ENCODE measurements around the gene SCAP. TPM values are rescaled to one million over a fixed set of nuclear protein-coding genes. Genes with fewer than 3 reads are reported as not detected.

Gene SCAP
- total RNA-seq, 1 experiment from 2014 or later = 81.4 TPM

GRCh38 chr3:47407237-47407636, 68.5 kb downstream of the SCAP start:
- DNase-seq (ENCODE audit: low spot score) = no peak

DNA sequence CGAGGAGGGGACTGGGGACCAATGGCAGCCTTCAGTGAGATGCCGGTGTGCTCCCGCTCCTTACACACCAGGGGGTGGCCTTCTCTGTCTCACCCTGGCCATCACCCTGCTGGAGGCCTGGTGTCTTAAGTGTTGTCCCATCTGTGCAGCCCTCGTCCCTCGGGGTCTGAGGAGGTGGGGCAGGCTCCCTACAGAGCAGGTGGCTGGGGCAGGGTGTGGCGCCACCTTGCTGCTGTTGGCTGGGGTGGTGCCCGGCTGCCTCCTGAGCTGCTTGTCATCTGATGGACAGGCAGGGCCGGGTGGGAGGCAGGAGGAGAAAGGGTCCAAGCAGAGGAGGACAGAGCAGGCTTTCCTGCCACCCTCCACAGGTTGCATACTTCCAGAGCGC, 69.0 kb downstream of the SCAP start:
- DNase-seq (ENCODE audit: low spot score) = no peak
- in situ Hi-C loops (cut with HindIII; ENCODE audit: low sequenced_read_pairs) = no loop called here

More at GRCh38 chr3:47407237-47407636, 68.5 kb downstream of the SCAP start:
- in situ Hi-C loops (cut with HindIII; ENCODE audit: low sequenced_read_pairs) = no loop called here

DNA sequence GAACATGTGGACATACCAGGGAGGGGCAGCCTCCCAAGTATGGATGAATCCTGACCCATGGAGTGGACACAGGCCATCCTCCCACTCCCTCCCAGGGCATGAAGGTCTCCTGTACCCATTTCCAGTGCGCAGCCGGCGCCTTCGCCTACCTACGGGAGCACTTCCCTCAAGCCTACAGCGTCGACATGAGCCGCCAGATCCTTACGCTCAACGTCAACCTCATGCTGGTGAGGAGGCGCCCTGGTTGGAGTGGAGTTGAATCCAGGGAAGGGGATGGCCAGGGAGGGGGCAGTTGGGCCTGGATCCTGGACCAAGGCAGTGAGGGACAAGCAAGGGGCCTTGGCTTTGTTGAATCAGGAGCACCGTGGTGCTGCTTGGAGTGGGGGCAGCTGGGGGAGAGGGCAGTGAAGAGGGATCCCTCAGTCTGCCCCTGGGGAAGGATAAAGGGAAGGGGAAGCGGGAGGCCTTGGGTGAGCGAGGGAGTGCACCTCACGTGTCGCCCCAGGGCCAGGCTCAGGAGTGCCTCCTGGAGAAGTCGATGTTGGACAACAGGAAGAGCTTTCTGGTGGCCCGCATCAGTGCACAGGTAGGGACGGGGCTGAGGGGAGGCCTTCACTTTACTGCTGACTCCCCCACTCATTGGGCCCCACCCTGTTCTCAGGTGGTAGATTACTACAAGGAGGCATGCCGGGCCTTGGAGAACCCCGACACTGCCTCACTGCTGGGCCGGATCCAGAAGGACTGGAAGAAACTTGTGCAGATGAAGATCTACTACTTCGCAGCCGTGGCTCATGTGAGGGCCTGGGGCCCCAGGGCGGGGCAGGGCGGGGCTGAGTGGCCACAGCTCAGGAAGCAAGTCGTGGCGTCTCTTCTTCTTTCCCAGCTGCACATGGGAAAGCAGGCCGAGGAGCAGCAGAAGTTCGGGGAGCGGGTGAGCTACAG, 69.7 kb downstream of the SCAP start:
- no peak for DNase-seq (ENCODE audit: low spot score)
- in situ Hi-C loops (cut with HindIII; ENCODE audit: low sequenced_read_pairs) = no loop called here

DNA sequence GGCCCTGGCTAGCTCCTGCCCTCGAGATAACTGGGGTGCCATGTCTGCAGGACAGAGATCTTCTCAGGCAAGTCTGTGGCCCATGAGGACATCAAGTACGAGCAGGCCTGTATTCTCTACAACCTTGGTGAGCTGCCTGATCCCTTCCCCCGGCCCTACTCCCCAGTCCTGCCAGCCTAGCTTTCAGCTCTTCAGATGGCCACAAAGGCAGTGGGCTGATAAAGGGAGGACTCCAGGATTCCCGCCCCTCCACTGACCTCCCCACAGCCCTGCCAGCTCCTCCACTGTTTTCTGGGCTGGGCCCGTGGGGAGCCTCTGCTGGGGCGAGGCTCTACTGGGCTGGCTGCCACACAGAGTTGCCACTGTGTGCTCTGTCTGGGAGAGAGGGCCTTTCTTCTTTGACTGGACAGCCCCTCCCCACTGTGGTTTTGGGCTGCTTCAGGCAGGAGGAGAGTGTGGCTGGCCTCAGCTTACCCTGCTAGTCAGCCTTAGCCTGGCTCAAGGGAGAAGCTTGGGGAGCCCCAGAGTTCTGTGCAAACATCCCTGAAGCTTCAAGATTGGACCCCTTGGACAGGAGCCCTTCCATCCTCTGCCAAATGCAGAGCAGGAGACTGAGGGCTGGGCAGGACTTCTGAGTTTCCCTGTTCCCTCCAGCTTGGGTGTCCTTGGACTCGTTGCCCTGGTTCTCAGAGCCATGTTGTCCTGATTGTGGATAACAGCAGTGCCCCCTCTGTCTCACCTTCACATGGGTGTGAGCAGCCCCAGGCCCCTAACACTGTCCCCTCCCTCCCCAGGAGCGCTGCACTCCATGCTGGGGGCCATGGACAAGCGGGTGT, 70.6 kb downstream of the SCAP start:
- DNase-seq (ENCODE audit: low spot score) = peak; percentile 42
- in situ Hi-C loops (cut with HindIII; ENCODE audit: low sequenced_read_pairs) = no loop called here

DNA sequence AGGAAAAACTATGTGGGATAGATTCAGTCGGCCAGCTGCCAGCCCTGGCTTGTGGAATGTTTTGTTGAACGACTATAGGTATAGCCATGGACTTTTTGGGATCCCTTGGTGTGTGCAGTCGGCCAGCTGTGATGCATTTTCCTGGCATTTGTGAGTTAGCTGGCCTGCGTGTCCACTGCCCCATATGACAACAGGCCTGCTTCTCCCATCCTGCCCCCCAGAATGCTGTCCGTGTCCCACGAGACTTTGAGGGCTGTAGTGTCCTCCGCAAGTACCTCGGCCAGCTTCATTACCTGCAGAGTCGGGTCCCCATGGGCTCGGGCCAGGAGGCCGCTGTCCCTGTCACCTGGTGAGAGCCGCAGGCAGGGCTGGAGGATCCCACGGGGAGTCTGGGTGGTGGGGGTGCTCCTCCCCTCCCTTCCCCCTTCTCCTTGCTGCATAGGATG, 71.3 kb downstream of the SCAP start:
- in situ Hi-C loops (cut with HindIII; ENCODE audit: low sequenced_read_pairs) = no loop called here
- DNase-seq (ENCODE audit: low spot score) = no peak

DNA sequence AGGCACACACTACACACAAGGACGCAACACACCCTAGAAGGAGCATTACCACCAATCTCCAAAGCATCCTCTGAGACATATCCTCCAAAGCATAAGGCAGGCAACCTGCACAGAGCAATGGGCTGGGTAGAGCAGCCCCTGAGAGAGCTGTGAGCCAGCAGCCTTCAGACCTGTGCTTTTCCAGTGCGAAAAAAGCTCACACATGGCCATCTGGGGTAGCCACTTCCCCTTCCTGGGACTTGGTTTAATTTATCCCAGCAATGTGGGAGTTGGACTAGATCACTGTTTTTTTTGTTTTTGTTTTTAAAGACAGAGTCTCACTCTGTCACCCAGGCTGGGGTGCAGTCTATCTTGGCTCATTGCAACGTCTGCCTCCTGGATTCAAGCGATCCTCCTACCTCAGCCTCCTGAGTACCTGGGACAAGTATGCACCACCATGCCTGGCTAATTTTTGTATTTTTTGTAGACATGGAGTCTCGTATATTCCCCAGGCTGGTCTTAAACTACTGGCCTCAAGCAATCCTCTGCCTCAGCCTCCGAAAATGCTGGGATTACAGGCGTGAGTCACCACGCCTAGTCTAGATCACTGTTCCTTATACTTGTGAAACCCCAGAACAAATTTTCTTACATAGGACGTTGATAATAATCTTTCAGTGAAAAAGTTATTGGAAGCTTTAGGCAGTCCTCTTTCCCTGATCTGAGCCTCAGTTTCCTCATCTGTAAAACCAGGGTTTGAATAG, 76.0 kb downstream of the SCAP start:
- no peak for DNase-seq (ENCODE audit: low spot score)
- in situ Hi-C loops (cut with HindIII; ENCODE audit: low sequenced_read_pairs) = no loop called here

DNA sequence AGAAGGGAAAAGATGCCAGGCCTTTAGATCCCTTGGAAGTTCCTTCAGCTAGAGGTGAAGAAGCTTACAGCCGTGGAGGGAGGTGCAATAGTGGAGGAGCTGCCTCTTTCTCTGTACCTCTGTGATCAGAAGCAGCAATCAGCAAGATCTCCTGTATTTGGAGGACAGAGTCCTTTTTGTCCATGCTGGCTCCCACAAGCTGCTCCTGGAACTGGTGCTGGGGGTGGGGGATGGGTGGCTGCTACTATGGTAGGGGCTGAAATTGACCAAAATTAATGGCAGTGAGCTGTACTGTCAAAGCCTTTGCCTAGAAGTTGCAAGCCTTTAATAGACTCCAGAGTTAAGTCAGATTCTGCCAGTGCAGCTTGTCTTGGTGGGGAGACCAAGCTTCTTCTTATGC, 76.7 kb downstream of the SCAP start:
- in situ Hi-C loops (cut with HindIII; ENCODE audit: low sequenced_read_pairs) = no loop called here
- DNase-seq (ENCODE audit: low spot score) = no peak

DNA sequence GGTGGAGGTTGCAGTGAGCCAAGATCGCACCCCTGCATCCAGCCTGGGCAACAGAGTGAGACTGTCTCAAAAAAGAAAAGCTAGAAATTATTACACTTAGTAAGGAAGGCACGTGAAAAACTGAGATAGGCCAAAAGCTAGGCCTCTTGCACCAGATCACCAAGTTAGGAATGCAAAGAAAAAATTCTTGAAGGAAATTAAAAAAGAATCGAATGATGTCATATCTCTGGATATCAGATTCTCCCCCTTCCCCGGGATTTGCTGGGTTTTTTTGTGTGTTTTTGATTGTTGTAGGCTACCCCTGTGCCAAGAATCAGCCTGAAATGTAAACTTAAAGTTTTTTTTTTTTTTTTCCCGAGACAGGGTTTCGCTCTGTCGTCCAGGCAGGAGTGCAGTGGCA, 77.5 kb downstream of the SCAP start:
- in situ Hi-C loops (cut with HindIII; ENCODE audit: low sequenced_read_pairs) = no loop called here
- DNase-seq (ENCODE audit: low spot score) = no peak

GRCh38 chr3:47394881-47395280, 80.9 kb downstream of the SCAP start:
- in situ Hi-C loops (cut with HindIII; ENCODE audit: low sequenced_read_pairs) = no loop called here
- peak; percentile 84 for DNase-seq (ENCODE audit: low spot score)

GRCh38 chr3:47394140-47394870, 81.4 kb downstream of the SCAP start:
- DNase-seq (ENCODE audit: low spot score) = peak; percentile 41
- in situ Hi-C loops (cut with HindIII; ENCODE audit: low sequenced_read_pairs) = no loop called here

DNA sequence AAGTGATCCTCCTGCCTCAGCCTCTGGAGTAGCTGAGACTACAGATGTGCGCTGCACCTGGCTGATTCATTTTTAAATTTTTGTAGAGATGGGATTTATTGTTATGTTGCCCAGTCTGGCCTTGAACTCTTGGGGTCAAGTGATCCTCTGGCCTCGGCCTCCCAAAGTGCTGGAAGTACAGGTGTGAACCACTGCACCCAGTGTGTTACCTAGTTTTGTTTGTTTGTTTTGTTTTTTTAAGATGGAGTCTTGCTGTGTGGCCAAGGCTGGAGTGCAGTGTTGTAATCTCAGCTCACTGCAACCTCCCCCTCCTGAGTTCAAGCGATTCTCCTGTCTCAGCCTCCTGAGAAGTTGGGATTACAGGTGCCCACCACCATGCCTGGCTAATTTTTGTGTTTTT, 82.8 kb downstream of the SCAP start:
- no peak for DNase-seq (ENCODE audit: low spot score)

DNA sequence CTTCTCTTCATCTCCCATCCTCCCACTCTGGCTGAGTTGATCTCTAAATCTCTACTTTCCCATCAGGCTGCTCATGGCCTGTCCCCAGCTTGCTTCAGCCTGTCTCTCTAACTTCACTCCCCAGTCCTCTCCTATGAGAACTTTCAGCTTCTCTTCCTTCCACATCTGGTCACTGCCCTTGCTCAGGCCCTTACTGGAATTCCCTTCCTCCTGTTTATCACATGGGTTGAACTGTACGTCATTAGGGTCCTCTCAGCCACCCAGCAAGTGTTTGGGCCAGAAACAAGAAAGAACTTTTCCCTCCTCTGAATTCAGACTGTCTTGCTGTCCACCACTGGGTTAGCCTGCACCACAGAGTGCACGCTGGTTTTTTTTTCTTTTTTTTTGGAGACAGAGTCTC, 89.9 kb downstream of the SCAP start:
- DNase-seq (ENCODE audit: low spot score) = no peak
- in situ Hi-C loops (cut with HindIII; ENCODE audit: low sequenced_read_pairs) = no loop called here

More for the DNA sequence above, 82.8 kb downstream of the SCAP start:
- in situ Hi-C loops (cut with HindIII; ENCODE audit: low sequenced_read_pairs) = no loop called here

- in situ Hi-C loops (cut with HindIII; ENCODE audit: low sequenced_read_pairs) = no loop called here
- no peak for DNase-seq (ENCODE audit: low spot score)
These were observed 90.7 kb downstream of the SCAP start for GRCh38 chr3:47385007-47385406.

DNA sequence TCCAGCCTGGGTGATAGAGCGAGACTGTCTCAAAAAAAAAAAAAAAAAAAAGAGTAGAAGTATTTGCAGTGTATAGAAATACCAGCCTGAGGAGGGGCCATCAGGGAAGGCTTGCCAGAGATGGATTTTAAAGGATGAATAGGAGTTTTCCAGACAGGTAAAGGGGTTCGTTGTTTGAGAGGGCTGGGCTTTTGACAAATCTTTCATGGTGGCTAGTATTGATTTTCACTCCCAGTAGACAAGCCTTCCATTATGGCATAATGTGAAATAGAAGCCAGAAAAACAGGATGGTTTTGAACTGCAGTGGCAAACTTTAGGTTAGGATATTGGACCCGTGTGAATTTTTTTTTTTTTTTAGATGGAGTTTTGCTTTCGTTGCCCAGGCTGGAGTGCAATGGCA, 91.3 kb downstream of the SCAP start:
- in situ Hi-C loops (cut with HindIII; ENCODE audit: low sequenced_read_pairs) = no loop called here

GRCh38 chr3:47381317-47382157, 94.2 kb downstream of the SCAP start:
- in situ Hi-C loops (cut with HindIII; ENCODE audit: low sequenced_read_pairs) = no loop called here
- DNase-seq (ENCODE audit: low spot score) = peak; percentile 72

More for the DNA sequence above, 91.3 kb downstream of the SCAP start:
- DNase-seq (ENCODE audit: low spot score) = no peak

- in situ Hi-C loops (cut with HindIII; ENCODE audit: low sequenced_read_pairs) = no loop called here
- DNase-seq (ENCODE audit: low spot score) = peak; percentile 98
These were observed 95.0 kb downstream of the SCAP start, which contains the start of gene PTPN23 for GRCh38 chr3:47380601-47381316. PTPN23 (plus strand) TSS chr3:47381021; CDS start chr3:47381097, 76 bp downstream.

- in situ Hi-C loops (cut with HindIII; ENCODE audit: low sequenced_read_pairs) = no loop called here
These were observed 95.6 kb downstream of the SCAP start for GRCh38 chr3:47380026-47380600.

More at GRCh38 chr3:47380026-47380600, 95.6 kb downstream of the SCAP start:
- DNase-seq (ENCODE audit: low spot score) = no peak

All from G401 (cell line).